GM12873 (cell line): ENCODE data around the gene CDC42BPG.

Source experiments
- TF ChIP-seq, protein P1 (sequence below): IDR thresholded peaks from 2 replicates; pipeline ENCODE4 v1.5.1; 2012; ENCODE audit warnings: low read depth, mild to moderate bottlenecking, moderate library complexity, low read length, control low read depth; ENCODE audit not compliant: insufficient read depth; ENCODE audit errors: missing control alignments

The CDC42BPG gene

DNA sequence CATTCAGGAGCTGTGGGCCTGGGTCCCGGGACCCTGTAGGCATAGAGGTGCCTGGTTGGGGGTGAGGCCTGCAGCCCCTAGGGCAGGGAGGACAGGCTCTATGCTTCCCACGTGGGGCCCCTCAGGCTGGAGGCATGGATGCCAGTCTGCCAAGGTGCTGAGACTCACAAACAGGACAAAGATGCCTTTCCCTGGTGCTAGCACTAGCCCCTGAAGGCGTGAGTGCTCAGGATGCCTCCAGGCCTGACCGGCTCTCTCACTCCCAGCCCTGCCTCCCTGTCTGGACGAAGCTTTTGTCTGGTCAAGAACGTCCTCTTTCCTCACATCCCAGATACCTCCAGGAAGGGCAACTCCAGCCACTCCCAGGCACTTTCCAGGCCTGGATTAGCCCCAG lies 2.1 kb downstream of the CDC42BPG start:
- TF ChIP-seq, protein P1, sequence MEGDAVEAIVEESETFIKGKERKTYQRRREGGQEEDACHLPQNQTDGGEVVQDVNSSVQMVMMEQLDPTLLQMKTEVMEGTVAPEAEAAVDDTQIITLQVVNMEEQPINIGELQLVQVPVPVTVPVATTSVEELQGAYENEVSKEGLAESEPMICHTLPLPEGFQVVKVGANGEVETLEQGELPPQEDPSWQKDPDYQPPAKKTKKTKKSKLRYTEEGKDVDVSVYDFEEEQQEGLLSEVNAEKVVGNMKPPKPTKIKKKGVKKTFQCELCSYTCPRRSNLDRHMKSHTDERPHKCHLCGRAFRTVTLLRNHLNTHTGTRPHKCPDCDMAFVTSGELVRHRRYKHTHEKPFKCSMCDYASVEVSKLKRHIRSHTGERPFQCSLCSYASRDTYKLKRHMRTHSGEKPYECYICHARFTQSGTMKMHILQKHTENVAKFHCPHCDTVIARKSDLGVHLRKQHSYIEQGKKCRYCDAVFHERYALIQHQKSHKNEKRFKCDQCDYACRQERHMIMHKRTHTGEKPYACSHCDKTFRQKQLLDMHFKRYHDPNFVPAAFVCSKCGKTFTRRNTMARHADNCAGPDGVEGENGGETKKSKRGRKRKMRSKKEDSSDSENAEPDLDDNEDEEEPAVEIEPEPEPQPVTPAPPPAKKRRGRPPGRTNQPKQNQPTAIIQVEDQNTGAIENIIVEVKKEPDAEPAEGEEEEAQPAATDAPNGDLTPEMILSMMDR, result no peak

DNA sequence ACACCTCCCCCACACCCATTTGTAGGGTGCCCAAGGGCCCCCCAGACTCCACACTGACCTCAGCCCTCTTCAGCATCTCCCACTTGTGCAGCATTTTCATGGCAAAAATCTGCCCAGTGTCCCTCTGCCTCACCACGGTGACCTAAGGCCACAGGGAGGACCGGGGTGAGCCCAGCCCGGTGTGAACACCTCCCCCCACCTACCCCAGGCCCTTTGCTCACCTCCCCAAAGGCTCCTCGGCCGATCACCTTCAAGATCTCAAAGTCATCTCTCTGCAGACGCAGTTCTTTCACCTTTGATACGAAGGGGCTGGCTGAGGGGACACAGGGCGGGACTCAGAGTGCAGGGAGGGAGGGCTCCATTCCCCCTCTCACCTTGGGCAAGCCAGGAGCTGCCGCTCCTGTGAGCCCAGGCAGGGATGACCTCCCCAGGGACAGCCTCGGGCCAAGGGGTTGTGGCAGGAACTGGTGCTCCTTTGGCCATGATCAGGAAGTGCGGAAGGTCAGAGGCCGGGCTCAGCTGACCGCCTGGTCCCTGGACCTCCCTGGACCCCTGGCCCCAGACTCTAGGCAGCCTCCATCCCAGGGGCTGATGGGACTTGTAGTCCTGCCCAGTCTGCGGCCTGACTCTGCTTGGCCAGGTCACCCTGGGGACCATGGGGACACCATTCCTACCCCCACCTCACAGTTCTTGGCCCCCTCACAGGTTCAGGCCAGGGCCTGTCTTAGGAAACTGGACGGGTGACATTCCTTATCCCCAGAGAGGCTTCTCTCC lies 2.7 kb downstream of the CDC42BPG start:
- TF ChIP-seq, protein P1, result no peak

DNA sequence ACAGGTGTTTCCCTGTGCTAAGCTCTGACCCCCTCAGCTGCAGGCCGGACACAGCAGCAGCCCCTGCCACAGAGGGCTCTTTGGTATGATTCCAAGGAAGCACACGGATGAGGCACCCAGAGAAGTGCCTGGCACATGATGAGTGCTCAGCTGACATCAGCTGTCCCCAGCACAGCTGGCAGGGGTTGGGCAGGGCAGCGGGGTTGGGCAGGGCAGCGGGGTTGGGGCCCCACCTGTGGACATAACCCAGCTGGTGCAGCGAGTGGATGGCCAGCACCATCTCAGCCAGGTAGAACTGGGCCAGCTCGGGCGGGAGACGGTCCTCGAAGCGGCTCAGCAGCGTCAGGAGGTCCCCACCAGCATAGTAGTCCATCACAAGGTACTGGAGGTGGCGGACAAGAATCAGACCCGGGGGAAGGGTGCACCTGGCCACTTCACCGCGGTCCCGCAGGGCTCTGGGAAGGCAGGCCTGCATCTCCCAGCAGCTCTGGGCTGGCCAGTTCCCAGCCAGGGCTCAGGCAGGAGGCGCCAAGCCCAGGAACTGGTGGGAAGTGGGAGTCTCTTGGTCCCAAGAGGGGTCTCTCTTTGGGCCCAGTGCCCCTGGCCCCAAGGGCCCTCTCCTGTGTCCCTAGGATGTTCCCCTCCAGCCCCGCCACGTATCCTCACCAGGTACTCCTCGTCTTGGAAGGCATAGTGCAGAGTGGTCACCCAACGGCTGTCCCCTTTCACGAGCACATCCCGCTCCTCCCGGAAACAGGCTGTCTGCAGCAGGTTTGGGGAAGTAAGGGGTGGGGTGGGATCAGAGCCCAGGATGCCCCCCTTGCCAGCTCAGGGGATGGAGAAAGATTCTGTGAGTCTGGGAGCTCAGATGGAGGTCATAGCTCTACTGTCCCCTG lies 4.3 kb downstream of the CDC42BPG start:
- TF ChIP-seq, protein P1, result no peak

DNA sequence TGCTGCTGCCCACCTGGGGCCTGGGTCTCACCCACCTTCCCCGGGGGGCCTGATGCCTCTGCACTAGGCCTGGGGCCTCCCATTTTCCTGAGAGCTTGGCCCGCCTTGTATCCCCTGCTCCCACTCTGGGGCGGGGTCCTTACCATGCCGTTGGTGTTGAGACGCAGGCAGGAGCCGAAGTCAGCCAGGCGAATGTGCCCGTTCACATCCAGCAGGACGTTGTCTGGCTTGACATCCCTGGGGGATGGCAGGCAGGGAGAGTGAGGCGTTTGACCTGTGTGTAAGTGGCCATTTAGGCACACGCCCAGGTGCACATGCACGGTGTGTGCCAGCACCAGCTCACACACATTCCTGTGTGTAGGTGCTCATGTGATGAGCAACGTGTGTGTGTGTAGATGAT lies 5.1 kb downstream of the CDC42BPG start:
- TF ChIP-seq, protein P1, result no peak

DNA sequence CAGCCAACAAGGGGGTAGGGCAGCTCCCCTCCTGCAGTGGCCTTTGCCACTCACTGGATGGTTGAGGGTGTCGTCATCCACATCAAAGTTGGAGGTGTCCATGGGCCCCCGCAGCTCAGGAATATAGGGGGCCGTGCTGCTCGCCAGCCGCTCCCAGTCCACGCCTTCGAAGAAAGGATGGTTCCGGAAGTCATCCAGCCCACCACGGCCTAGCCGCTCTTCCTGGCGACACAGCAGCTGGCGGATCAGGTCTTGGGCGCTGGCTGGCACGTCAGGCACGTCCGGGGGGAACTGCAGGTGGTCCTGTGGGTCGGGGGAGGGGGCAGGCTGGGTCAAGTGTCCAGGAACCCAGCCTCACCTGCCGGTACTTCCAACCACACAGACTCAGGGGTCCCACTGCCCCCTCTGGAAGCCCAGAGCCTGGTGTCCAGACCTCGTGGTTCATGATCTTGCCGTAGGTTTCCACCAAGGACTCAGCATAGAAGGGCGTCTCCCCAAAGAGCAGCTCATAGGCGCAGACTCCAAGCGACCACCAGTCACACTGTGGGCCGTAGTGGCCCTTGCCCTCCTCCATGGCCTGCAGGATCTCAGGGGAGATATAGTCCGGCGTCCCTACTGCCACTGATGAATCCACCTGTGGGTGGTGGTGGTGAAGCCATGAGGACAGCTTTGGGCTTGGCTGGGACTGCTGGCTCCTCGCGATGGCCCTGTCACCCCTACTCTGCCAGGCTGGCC lies 5.7 kb downstream of the CDC42BPG start:
- TF ChIP-seq, protein P1, result no peak

DNA sequence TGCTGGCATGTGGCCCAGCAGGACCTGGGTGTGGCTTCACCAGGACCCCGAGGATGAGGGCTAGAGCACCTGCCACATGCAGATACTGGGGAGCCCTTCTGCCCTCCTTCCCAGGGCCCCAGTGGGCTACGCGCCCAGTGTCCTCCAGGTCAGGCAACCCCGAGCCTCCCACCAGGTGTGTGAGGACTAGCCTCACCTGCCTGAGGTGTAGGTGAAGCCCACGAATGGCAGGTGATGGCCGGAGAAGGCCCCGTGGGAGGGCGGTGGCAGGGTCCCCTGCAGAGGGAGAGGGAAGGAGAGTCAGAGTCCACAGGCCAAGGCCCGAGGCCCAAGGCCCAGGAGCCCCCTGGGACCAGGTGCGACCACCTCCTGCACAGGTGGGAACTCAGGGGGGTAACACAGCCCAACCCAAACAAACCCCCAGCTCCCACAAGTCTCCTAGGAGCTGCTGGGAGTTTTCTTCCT lies 6.5 kb downstream of the CDC42BPG start:
- TF ChIP-seq, protein P1, result no peak
